ENCODE measurements around the gene GZMM.

The GZMM gene

GRCh38 chr19:535017-535835 is 8.6 kb upstream of the GZMM start:
- no peak for DNase-seq (ENCODE audit: low read depth in 3 of 3)

GRCh38 chr19:536031-536880 is 7.6 kb upstream of the GZMM start:
- no peak for DNase-seq (ENCODE audit: low read depth in 3 of 3)

DNA sequence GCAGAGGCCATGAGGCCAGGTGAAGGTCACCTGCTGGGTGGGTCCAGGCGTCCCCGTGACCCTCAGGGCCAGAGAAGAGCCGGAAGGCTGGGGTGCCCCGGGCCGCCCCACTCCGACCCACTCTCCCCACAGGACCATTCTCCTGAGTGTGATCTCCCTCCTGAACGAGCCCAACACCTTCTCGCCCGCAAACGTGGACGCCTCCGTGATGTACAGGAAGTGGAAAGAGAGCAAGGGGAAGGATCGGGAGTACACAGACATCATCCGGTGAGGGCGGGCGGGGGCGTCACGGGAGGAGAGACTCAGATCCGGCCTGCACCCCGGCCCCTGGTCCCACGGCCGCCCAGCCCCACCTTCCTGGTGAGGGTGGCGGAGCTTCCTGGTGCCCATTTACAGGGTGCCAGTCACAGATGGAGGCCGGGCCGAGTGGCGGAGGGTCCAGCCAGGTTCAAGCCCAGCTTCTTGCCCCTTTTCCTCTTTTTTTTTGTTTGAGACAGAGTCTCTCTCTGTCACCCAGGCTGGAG is 6.9 kb upstream of the GZMM start:
- no peak for DNase-seq (ENCODE audit: low read depth in 3 of 3)

DNA sequence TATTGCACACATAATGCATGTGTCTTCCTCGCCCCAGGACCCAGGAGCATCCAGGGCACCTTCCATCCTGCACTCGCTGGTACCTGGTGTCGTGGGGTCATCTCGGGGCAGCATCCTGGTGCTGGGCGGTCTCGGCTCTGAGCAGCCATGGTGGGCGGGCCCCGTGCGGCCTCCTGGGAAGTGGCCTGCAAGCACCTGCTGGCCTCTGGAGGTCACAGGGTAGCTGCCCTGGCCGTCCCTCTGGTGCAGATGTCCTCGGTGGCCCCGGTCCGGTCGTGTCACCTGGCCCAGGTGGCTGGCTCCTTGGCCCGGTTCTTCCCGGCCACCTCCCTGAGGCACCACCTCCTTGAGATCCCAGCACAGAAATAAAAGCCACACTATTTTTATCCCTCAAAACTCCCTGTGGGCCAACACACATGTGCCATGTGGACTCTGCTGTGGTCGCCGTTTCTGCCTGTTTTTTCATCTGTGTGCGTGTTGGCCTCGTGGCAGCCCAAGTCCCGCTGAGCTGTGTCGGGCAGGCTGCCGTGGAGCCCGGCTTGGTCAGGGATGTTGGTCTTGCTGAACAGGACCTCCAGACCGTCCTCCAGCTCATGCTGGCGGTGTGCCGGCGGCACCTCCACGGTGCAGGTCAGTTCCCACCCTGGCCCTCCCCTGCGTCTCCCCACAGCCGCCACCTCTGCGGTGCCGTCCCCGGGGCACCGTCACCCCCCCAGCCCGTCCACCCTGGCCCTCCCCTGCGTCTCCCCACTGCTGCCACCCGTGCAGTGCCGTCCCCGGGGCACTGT is 5.0 kb upstream of the GZMM start:
- DNase-seq (ENCODE audit: low read depth in 3 of 3), result no peak

DNA sequence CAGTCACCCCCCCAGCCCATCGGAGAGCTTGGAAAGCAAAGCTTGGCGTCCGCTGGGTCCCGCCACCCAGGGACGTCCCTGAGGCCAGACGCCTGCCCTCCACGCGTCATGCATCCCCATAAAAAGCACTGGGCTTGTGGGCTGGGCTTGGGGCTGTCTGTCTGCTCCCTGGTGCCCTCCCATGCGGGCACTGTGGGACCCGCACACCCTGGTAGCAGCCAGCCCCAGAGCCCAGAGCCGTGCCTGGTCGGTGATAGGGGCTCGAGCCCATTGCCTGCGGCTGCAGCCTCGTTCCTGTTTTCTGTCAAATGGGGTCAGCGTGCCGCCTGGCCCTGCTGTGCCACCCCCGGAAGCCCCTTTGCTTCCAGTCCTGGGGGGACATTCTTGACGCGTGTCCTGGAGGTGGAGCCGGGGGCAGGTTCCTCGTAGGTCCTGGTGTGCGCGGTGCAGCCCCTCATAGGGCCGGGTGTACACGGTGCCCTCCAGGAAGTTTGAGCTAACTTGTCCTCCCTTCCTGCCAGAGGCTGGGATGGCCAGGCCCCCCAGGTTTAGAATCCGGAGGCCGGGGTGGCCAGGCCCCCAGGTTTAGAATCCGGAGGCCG is 4.3 kb upstream of the GZMM start:
- no peak for DNase-seq (ENCODE audit: low read depth in 3 of 3)

GRCh38 chr19:540867-541637 is 2.8 kb upstream of the GZMM start:
- DNase-seq (ENCODE audit: low read depth in 3 of 3), result no peak

DNA sequence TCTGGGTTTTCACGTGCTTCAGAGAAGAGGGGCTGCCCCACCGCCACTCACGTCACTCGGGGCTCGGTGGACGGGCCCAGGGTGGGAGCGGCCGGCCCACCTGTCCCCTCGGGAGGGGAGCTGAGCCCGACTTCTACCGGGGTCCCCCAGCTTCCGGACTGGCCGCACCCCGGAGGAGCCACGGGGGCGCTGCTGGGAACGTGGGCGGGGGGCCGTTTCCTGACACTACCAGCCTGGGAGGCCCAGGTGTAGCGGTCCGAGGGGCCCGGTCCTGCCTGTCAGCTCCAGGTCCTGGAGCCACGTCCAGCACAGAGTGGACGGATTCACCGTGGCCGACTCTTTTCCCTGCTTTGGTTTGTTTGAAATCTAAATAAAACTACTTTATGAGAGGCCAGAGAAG is 2.2 kb upstream of the GZMM start:
- DNase-seq (ENCODE audit: low read depth in 3 of 3), result no peak

DNA sequence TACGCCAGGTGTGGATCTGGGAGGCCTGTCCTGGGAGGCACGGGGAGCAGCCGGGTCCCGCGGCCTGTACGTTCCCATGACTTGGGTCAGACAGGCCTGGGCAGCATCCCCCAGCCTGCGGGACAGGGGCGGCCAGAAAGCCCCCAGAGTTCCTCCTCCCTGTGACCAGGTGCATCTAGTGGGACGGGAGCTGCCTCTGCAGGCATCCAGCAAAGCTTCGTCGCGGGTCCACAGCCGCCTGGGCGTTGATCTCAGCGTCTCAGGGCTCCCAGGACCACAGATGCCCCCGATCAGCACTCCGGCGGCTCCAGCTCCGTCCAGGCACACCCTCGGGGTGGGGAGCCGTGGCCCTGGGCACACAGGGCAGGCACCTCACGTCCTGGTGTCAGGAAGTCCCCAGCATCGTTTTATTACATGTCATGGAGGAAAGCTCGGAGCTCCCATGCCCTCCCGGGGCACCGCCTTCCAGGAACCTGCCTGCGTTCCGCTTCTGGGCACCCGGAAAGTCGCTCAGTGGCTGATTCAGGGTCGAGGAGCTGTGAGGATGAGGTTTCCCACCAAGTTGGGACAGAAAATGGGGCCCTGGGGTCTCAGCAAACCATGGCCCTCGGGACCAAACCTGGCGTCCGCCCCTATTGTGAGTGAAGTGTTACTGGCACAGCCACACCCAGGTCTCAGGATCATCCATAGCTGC is 1.5 kb upstream of the GZMM start:
- no peak for DNase-seq (ENCODE audit: low read depth in 3 of 3)

DNA sequence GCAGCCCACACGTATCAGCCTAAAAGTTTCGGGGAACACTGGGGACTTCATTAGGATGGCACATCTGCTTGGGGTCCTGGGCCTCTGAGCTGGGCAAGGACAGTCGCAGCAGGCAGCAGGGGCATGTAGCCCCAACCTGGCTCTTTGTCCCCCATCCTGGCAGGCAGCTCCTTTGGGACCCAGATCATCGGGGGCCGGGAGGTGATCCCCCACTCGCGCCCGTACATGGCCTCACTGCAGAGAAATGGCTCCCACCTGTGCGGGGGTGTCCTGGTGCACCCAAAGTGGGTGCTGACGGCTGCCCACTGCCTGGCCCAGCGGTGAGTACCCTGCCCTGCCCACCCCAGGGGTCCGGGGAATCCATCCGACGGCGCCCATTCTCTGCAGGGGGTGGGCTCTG is 3.3 kb downstream of the GZMM start:
- no peak for DNase-seq (ENCODE audit: low read depth in 3 of 3)

DNA sequence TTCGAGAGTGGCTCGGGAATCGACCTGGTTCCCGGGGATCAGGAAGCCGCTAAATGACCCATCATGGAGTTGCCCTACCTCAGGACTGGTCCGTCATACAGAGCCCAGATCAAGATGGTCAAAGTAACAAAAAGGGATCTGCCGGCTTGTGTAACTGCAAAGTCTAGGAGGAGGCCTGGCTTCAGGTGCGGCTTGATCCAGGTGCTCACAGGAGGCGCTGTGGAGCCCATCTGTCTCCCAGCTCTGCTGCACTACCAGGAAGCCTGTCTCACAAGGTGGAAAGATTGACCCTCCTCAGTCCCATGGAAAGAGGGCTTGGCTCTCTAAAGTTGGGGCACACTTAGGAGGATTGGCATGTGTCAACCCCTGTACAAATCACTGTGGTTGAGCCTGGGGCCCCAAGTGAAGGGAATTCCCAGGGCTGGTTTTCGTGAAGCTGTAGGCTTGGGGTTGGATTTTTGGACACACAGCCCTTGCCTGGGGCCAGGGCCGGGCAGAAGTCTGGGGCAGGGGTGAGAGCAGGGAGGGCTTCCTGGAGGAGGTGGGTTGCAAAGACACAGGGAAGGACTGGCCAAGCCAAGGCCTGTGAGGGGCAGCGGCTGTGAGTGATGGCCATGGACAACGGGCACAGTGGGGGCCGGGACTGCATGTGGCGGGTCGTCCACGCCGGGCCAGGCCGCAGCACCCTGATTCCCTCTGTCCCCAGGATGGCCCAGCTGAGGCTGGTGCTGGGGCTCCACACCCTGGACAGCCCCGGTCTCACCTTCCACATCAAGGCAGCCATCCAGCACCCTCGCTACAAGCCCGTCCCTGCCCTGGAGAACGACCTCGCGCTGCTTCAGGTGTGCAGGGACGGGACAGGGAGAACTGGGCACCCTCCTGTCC is 4.2 kb downstream of the GZMM start:
- DNase-seq (ENCODE audit: low read depth in 3 of 3), result no peak

- DNase-seq (ENCODE audit: low read depth in 3 of 3), result no peak
Observed at GRCh38 chr19:548886-549830, 5.3 kb downstream of the GZMM start.

- no peak for DNase-seq (ENCODE audit: low read depth in 3 of 3)
Observed at GRCh38 chr19:554817-555216, 11.0 kb downstream of the GZMM start.

- DNase-seq (ENCODE audit: low read depth in 3 of 3), result no peak
Observed at GRCh38 chr19:555474-555808, 11.6 kb downstream of the GZMM start.

DNA sequence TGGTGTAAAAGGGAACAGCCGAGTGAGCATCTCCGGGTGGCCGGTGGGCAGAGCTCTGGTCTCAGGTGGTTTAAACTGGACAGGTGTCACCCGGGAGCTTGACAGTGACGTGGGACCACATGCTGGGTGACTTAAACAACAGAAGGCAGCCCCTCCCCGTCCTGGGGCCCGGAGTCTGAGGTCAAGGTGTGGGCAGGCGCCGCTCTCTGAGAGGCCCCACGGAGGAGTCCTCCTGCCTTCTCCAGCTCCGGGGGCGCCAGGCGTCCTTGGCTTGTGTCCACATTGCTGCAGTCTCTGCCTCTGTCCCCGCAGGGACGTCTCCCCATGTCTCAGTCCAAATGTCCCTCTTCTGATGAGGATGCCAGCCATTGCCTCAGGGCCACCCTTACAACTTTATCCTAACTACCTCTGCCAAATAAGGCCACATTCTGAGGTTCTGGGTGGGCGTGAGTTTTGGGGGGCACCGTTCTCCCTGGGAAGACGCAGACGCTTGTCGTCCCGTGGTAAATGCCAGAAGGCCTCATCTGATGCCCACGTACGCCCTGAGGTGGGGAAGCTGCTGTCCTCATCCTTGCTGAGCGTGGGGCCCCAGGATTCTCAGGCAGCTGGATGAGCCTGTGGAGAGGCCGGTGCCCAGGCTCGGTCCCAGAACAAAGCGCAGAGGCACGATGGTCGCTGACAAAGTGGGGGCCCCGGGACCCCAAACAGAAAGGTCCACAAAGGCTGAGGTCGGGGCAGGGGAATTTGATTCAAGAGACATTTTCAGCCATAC is 12.9 kb downstream of the GZMM start:
- DNase-seq (ENCODE audit: low read depth in 3 of 3), result no peak

DNA sequence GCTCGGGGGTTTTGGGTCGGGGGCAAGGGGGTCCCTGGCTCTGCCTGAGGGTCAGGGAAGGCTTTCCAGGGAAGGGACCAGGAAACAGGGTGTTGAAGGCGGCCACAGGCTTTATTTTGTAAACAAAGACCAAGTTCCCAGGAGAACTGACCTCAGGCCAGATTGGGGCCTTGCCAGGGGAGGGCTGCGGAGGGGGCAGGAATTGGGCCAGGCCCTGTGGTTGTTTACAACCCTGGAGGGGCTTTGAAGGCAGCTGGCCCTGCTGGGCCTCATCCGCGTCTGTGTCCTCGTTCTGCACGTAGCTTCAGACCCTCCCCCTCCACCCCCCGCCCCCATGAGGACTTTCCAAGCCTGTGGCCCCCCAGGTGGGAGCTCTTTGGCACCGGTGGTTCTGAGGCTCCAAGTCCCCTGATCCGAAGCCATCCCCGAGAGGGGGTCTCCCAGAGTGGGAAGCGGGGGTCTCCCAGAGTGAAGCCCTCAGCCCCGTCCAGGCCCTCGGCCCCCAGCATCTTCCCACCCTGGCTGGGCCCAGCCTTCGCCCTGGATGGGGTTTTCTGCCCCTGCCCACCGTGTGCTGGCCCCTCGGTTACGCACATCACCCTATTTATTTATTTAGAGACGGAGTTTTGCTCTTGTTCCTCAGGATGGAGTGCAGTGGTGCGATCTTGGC is 15.1 kb downstream of the GZMM start:
- DNase-seq (ENCODE audit: low read depth in 3 of 3), result no peak

GRCh38 chr19:560121-560520 is 16.3 kb downstream of the GZMM start:
- no peak for DNase-seq (ENCODE audit: low read depth in 3 of 3)

- DNase-seq (ENCODE audit: low read depth in 3 of 3), result no peak
Observed at GRCh38 chr19:566403-566802, 22.6 kb downstream of the GZMM start.
